Stimulated activated CD4-positive, alpha-beta T cell treated with anti-CD3 and anti-CD28 coated beads, Interleukin-15, amount 100 ng/mL, for 48 hours (primary cell): Measurements from ENCODE around the gene PPP1R14B.
"Not testable (repeated sequence)": the region's sequence is repeated elsewhere in the genome, so short reads cannot be mapped to it uniquely, and the experiment has no call there.

Experiments
- DNase-seq, 2 donors: peaks; one replicate each; pipeline ENCODE4 v3.0.0-alpha.2; 2020; ENCODE audit warnings: low read depth in 2 of 2

The PPP1R14B gene

GRCh38 chr11:64260147-64260708 is 13.5 kb upstream of the PPP1R14B start:
- no peak for DNase-seq

- DNase-seq, result no peak
Observed at GRCh38 chr11:64259533-64260067, 12.9 kb upstream of the PPP1R14B start.

- DNase-seq, result no peak
Observed at GRCh38 chr11:64258946-64259532, 12.3 kb upstream of the PPP1R14B start.

GRCh38 chr11:64258356-64258755 is 11.6 kb upstream of the PPP1R14B start:
- DNase-seq, result no peak

GRCh38 chr11:64256300-64256699 is 9.6 kb upstream of the PPP1R14B start:
- no peak for DNase-seq

GRCh38 chr11:64255135-64256128 is 8.7 kb upstream of the PPP1R14B start:
- no peak for DNase-seq

- no peak for DNase-seq
Observed at GRCh38 chr11:64254326-64254725, 7.6 kb upstream of the PPP1R14B start.

- DNase-seq, result no peak
Observed at GRCh38 chr11:64253481-64253880, 6.7 kb upstream of the PPP1R14B start.

- no peak for DNase-seq
Observed at GRCh38 chr11:64253043-64253442, 6.3 kb upstream of the PPP1R14B start.

- no peak for DNase-seq
Observed at GRCh38 chr11:64252003-64252872, 5.5 kb upstream of the PPP1R14B start.

- no peak for DNase-seq
Observed at GRCh38 chr11:64251753-64252002, 4.9 kb upstream of the PPP1R14B start.

GRCh38 chr11:64251016-64251752 is 4.4 kb upstream of the PPP1R14B start, which contains the start of gene PLCB3:
Gene PLCB3 (plus strand): TSS chr11:64251530. CDS start chr11:64251650, 120 bp downstream.
- DNase-seq, result no peak

GRCh38 chr11:64250415-64251015 is 3.8 kb upstream of the PPP1R14B start:
- no peak for DNase-seq

GRCh38 chr11:64249563-64250414 is 3.0 kb upstream of the PPP1R14B start:
- DNase-seq, result no peak

- DNase-seq, result no peak
Observed at GRCh38 chr11:64249038-64249437, 2.3 kb upstream of the PPP1R14B start.

- no peak for DNase-seq
Observed at GRCh38 chr11:64248578-64248977, 1.8 kb upstream of the PPP1R14B start.

GRCh38 chr11:64247729-64248531 is 1.2 kb upstream of the PPP1R14B start:
- no peak for DNase-seq

GRCh38 chr11:64246621-64246870 is 197 bp downstream of the PPP1R14B start:
- DNase-seq, result not testable (repeated sequence)
